Stimulated activated naive CD8-positive, alpha-beta T cell treated with anti-CD3 and anti-CD28 coated beads, Interleukin-15, Interleukin-2, amounts not matched to agents 100 U/mL and 50 U/mL, for 24 hours (primary cell): ENCODE results near the gene TMEM225.
"Not testable (repeated sequence)": the region's sequence is repeated elsewhere in the genome, so short reads cannot be mapped to it uniquely, and the experiment has no call there.

Experiments used
- ATAC-seq: fragments of 150-1000 bp; cut with Tn5 transposase; one replicate; pipeline ENCODE4 v1.10.0; 2021
- DNase-seq: peaks from one replicate; pipeline ENCODE4 v3.0.0; 2021

The TMEM225 gene

GRCh38 chr11:123885570-123885969, at the start of gene TMEM225:
Gene TMEM225, minus strand, starts transcription at chr11:123885670. Its CDS starts 245 bp downstream, at chr11:123885425.
- no peak for DNase-seq
- ATAC-seq, result no peak

- DNase-seq (no peak), ATAC-seq (no peak)
These were observed 38.6 kb upstream of the TMEM225 start for GRCh38 chr11:123924027-123924426.

GRCh38 chr11:123920943-123921342, 35.5 kb upstream of the TMEM225 start:
- no peak for ATAC-seq
- DNase-seq, result no peak

- DNase-seq, result no peak
- no peak for ATAC-seq
These were observed 20.4 kb upstream of the TMEM225 start for GRCh38 chr11:123905826-123906225.

GRCh38 chr11:123904932-123905331, 19.5 kb upstream of the TMEM225 start:
- no peak for ATAC-seq

GRCh38 chr11:123903932-123904331, 18.5 kb upstream of the TMEM225 start:
- no peak for ATAC-seq
- DNase-seq, result no peak

More at GRCh38 chr11:123904932-123905331, 19.5 kb upstream of the TMEM225 start:
- no peak for DNase-seq

- no peak for ATAC-seq
- DNase-seq, result no peak
These were observed 16.4 kb upstream of the TMEM225 start, which contains the start of gene OR8D4 for GRCh38 chr11:123901867-123902266. Gene OR8D4, plus strand, starts transcription at chr11:123902167. Its CDS starts 4,265 bp downstream, at chr11:123906432.

- ATAC-seq (no peak), DNase-seq (no peak)
These were observed 14.3 kb upstream of the TMEM225 start for GRCh38 chr11:123899792-123900191.

GRCh38 chr11:123892031-123892430, 6.6 kb upstream of the TMEM225 start:
- no peak for ATAC-seq
- DNase-seq, result no peak

- no peak for ATAC-seq
- no peak for DNase-seq
These were observed 4.6 kb downstream of the TMEM225 start for GRCh38 chr11:123880912-123881311.

- DNase-seq, ATAC-seq: not testable (repeated sequence)
These were observed 17.7 kb downstream of the TMEM225 start for GRCh38 chr11:123867795-123868194.

GRCh38 chr11:123865293-123865692, 20.2 kb downstream of the TMEM225 start:
- ATAC-seq, DNase-seq: not testable (repeated sequence)

GRCh38 chr11:123859731-123860130, 25.7 kb downstream of the TMEM225 start:
- DNase-seq (no peak), ATAC-seq (no peak)

GRCh38 chr11:123856444-123856843, 29.0 kb downstream of the TMEM225 start:
- ATAC-seq (no peak), DNase-seq (no peak)

- no peak for DNase-seq
These were observed 32.4 kb downstream of the TMEM225 start for GRCh38 chr11:123853038-123853437.

GRCh38 chr11:123852321-123852720, 33.1 kb downstream of the TMEM225 start:
- no peak for DNase-seq

More at GRCh38 chr11:123853038-123853437, 32.4 kb downstream of the TMEM225 start:
- ATAC-seq, result no peak

GRCh38 chr11:123851110-123851509, 34.4 kb downstream of the TMEM225 start:
- DNase-seq, result no peak
- no peak for ATAC-seq

More at GRCh38 chr11:123852321-123852720, 33.1 kb downstream of the TMEM225 start:
- ATAC-seq, result no peak

GRCh38 chr11:123841174-123841573, 44.3 kb downstream of the TMEM225 start:
- peak; percentile 23 for ATAC-seq

GRCh38 chr11:123839131-123839530, 46.3 kb downstream of the TMEM225 start:
- no peak for ATAC-seq
- no peak for DNase-seq

More at GRCh38 chr11:123841174-123841573, 44.3 kb downstream of the TMEM225 start:
- no peak for DNase-seq

GRCh38 chr11:123838659-123839058, 46.8 kb downstream of the TMEM225 start:
- DNase-seq, result no peak
- ATAC-seq, result no peak

GRCh38 chr11:123838199-123838598, 47.3 kb downstream of the TMEM225 start:
- DNase-seq (no peak), ATAC-seq (no peak)

- ATAC-seq (no peak), DNase-seq (no peak)
These were observed 52.4 kb downstream of the TMEM225 start for GRCh38 chr11:123833095-123833494.
